Caco-2 (cell line): ENCODE measurements around the gene KCTD12. TPM values are rescaled to one million over a fixed set of nuclear protein-coding genes. Genes with fewer than 3 reads are reported as not detected.
A peak's percentile ranks its signal among the peaks of the same experiment; 100 is the strongest.
"Not testable (repeated sequence)": the region's sequence is repeated elsewhere in the genome, so short reads cannot be mapped to it uniquely, and the experiment has no call there.

Source experiments
- BruUV-seq: library from RNA; stranded (reverse); fragments of 400-500 nt; replicated peaks from 2 replicates; lab custom pipeline; 2021; lab: Mats Ljungman, UMichigan
- CTCF ChIA-PET: fragments of 300-600 bp; sonication (Branson Sonifier 250); formaldehyde crosslinking; loops from one replicate; lab custom pipeline; 2022; ENCODE audit warnings: antibody characterized with exemption; lab: Charles Lee
- POLR2A ChIA-PET: fragments of 300-600 bp; sonication (Branson Sonifier 250); formaldehyde crosslinking; loops from one replicate; lab custom pipeline; 2022; ENCODE audit warnings: antibody characterized with exemption; lab: Charles Lee
- DNase-seq, 2 experiments: peaks; one replicate each; pipeline versions ENCODE4 v3.0.0 to v3.0.0-alpha.2; 2020 to 2022
- H3K27me3 ChIP-seq: replicated peaks from 2 replicates; pipeline ENCODE4 v1.6.0; 2011; ENCODE audit warnings: low read length; ENCODE audit not compliant: control insufficient read depth, insufficient read depth
- H3K36me3 ChIP-seq: 2 replicates; pipeline ENCODE4 v1.5.1; 2011; ENCODE audit warnings: low read length; ENCODE audit not compliant: control insufficient read depth, insufficient read depth
- H3K4me1 ChIP-seq: fragments of 250-450 bp; sonication (Bioruptor Pico); 2 replicates; pipeline ENCODE4 v1.5.1; 2020; ENCODE audit warnings: mild to moderate bottlenecking
- H3K4me3 ChIP-seq: 2 replicates; pipeline ENCODE4 v1.5.1; 2011; ENCODE audit warnings: low read depth, mild to moderate bottlenecking, control low read depth, low read length
- H3K9me3 ChIP-seq: fragments of 250-450 bp; sonication (Bioruptor Pico); 2 replicates; pipeline ENCODE4 v1.5.1; 2020; ENCODE audit warnings: mild to moderate bottlenecking, moderate library complexity
- H3K27ac Mint-ChIP-seq: one replicate; pipeline ENCODE4 v1.8.0; 2022; ENCODE audit warnings: mixed read lengths; ENCODE audit not compliant: unreplicated experiment
- H3K27me3 Mint-ChIP-seq: one replicate; pipeline ENCODE4 v1.8.0; 2022; ENCODE audit warnings: mixed read lengths; ENCODE audit not compliant: insufficient read depth, unreplicated experiment
- H3K36me3 Mint-ChIP-seq: one replicate; pipeline ENCODE4 v1.8.0; 2022; ENCODE audit warnings: mild to moderate bottlenecking, mixed read lengths; ENCODE audit not compliant: insufficient read depth, unreplicated experiment
- H3K4me1 Mint-ChIP-seq: one replicate; pipeline ENCODE4 v1.8.0; 2022; ENCODE audit warnings: low read depth, mixed read lengths; ENCODE audit not compliant: unreplicated experiment
- H3K4me3 Mint-ChIP-seq: one replicate; pipeline ENCODE4 v1.8.0; 2022; ENCODE audit warnings: mild to moderate bottlenecking, moderate library complexity, mixed read lengths; ENCODE audit not compliant: unreplicated experiment
- H3K9me3 Mint-ChIP-seq: one replicate; pipeline ENCODE4 v1.8.0; 2022; ENCODE audit warnings: mixed read lengths; ENCODE audit not compliant: unreplicated experiment
- intact Hi-C: fragments of 100-400 bp; cut with micrococcal nuclease; formaldehyde crosslinking; loops from one replicate; pipeline ENCODE4 v1.10.0; 2022; ENCODE audit not compliant: unreplicated experiment
- total RNA-seq: library from RNA; stranded (reverse); gene quantifications from 2 replicates; pipeline ENCODE4 v1.2.3, GENCODE V29; 2022
- TF ChIP-seq, protein P1 (sequence below), 2 experiments: fragments of 200-600 bp in 1 of 2; IDR thresholded peaks; 1 replicate in 1 of 2; 2 replicates in 1 of 2; pipeline versions ENCODE4 v1.5.1 to v1.8.0; 2011 to 2022; ENCODE audit warnings: antibody characterized with exemption in 1 of 2, control low read depth in 1 of 2, inconsistent platforms in 1 of 2, low read depth in 1 of 2, low read length in 1 of 2, mild to moderate bottlenecking in 1 of 2, moderate library complexity in 1 of 2; ENCODE audit not compliant: insufficient read depth in 1 of 2, severe bottlenecking in 1 of 2, unreplicated experiment in 1 of 2

KCTD12 gene
- total RNA-seq, 1 experiment from 2014 or later, result 1.8 TPM

DNA sequence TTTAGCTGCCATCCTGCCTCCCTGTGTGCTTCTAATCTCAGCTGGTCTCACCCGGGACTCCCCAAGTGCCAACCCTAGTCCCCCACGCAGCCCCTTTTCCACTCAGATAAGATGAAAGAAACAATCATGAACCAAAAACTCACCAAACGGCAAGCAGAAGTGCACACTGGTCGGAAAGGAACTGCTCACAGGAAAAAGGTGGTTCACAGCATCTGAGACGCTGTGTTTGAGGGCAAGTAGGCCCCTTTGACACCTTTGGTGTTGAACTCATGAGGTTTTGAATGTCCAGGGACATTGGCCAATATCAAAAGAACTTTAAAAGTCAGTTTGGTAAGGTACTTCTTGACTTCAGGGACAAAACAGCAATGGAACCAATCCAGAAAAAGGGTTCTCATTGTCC lies 41.8 kb upstream of the KCTD12 start:
- no peak overlapping the region for H3K4me3 ChIP-seq
- no TSS peak for BruUV-seq
- CTCF ChIA-PET, result no interaction called here
- DNase-seq, result no peak
- H3K36me3 ChIP-seq, result no peaks in the 10 kb centered on the region
- H3K27ac Mint-ChIP-seq, result no peak overlapping the region
- peaks cover 3% of the 10 kb centered on the region for H3K27me3 Mint-ChIP-seq
- H3K27me3 ChIP-seq, result no peaks in the 10 kb centered on the region
- peaks cover 8% of the 10 kb centered on the region for H3K9me3 Mint-ChIP-seq
- H3K4me1 Mint-ChIP-seq, result peaks cover 6% of the 10 kb centered on the region
- TF ChIP-seq, protein P1, sequence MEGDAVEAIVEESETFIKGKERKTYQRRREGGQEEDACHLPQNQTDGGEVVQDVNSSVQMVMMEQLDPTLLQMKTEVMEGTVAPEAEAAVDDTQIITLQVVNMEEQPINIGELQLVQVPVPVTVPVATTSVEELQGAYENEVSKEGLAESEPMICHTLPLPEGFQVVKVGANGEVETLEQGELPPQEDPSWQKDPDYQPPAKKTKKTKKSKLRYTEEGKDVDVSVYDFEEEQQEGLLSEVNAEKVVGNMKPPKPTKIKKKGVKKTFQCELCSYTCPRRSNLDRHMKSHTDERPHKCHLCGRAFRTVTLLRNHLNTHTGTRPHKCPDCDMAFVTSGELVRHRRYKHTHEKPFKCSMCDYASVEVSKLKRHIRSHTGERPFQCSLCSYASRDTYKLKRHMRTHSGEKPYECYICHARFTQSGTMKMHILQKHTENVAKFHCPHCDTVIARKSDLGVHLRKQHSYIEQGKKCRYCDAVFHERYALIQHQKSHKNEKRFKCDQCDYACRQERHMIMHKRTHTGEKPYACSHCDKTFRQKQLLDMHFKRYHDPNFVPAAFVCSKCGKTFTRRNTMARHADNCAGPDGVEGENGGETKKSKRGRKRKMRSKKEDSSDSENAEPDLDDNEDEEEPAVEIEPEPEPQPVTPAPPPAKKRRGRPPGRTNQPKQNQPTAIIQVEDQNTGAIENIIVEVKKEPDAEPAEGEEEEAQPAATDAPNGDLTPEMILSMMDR (IDR thresholded peaks at IDR 0.05; ENCODE audit: insufficient read depth in 1 of 2, low read depth in 1 of 2, low read length in 1 of 2, severe bottlenecking in 1 of 2, unreplicated experiment in 1 of 2), result no peak
- no peak overlapping the region for H3K4me3 Mint-ChIP-seq
- H3K4me1 ChIP-seq, result no peaks in the 10 kb centered on the region
- H3K9me3 ChIP-seq, result peaks cover 6% of the 10 kb centered on the region; the same call in 1 of the 2 replicates
- no peaks in the 10 kb centered on the region for H3K36me3 Mint-ChIP-seq
- POLR2A ChIA-PET, result no interaction called here
- intact Hi-C loops, result no loop called here

DNA sequence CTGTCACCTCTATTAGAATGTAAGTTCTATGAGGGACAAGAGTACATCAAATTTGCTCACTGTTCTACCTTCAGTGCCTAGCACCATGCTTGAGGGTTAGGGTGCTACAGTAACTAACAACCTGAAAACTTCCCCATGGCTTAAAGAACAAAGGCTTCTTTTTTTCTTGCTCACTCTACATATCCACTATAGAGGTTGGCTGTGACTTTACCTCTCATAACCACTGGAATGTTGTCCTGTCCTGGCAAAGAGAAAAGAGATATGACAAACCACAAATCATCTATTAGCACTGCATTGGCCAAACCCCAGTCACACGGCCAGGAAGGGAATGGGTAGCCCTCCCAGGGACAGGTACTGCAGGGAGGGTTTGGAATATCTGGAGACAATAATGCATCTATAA lies 38.9 kb upstream of the KCTD12 start:
- TF ChIP-seq, protein P1 (IDR thresholded peaks at IDR 0.05; ENCODE audit: insufficient read depth in 1 of 2, low read depth in 1 of 2, low read length in 1 of 2, severe bottlenecking in 1 of 2, unreplicated experiment in 1 of 2), result no peak
- Histone ChIP-seq H3K4me3 (no peak overlapping the region), H3K9me3 (no peaks in the 10 kb centered on the region), H3K27me3 (no peaks in the 10 kb centered on the region), H3K36me3 (no peaks in the 10 kb centered on the region), H3K4me1 (no peaks in the 10 kb centered on the region)
- Mint-ChIP-seq H3K4me3 (no peak overlapping the region), H3K27ac (no peak overlapping the region), H3K4me1 (peaks cover 6% of the 10 kb centered on the region), H3K27me3 (peaks cover 3% of the 10 kb centered on the region), H3K36me3 (no peaks in the 10 kb centered on the region), H3K9me3 (peaks cover 5% of the 10 kb centered on the region)
- POLR2A ChIA-PET, result no interaction called here
- no peak for DNase-seq
- CTCF ChIA-PET, result no interaction called here
- no TSS peak for BruUV-seq
- intact Hi-C loops, result no loop called here

DNA sequence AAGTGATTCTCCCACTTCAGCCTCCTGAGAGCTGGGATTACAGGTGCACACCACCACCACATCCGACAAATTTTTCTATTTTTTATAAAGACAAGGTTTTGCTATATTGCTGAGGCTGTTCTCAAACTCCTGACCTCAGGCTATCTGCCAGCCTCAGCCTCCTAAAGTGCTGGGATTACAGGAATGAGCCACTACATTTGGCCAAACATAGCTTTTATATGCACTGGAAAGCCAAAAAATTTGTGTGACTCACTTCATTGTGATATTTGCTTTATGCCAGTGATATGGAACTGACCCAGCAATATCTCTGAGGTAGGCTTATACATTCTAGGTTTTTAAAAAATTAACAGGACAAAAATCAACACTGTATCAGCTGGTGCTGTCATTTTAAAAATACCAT lies 35.3 kb upstream of the KCTD12 start:
- no peaks in the 10 kb centered on the region for H3K27me3 ChIP-seq
- no peaks in the 10 kb centered on the region for H3K36me3 ChIP-seq
- Mint-ChIP-seq H3K4me1 (peaks cover 10% of the 10 kb centered on the region), H3K9me3 (peaks cover 22% of the 10 kb centered on the region), H3K4me3 (no peak overlapping the region), H3K27ac (no peak overlapping the region), H3K27me3 (peaks cover 3% of the 10 kb centered on the region), H3K36me3 (no peaks in the 10 kb centered on the region)
- TF ChIP-seq, protein P1 (IDR thresholded peaks at IDR 0.05; ENCODE audit: insufficient read depth in 1 of 2, low read depth in 1 of 2, low read length in 1 of 2, severe bottlenecking in 1 of 2, unreplicated experiment in 1 of 2), result no peak
- intact Hi-C loops, result no loop called here
- H3K4me1 ChIP-seq, result no peaks in the 10 kb centered on the region; the same call in 1 of the 2 replicates
- H3K9me3 ChIP-seq, result no peaks in the 10 kb centered on the region
- ChIA-PET POLR2A (no interaction called here), CTCF (no interaction called here)
- no peak for DNase-seq
- no peak overlapping the region for H3K4me3 ChIP-seq
- no TSS peak for BruUV-seq

- BruUV-seq, H3K4me3 ChIP-seq, POLR2A ChIA-PET, intact Hi-C loops, H3K36me3 ChIP-seq, H3K4me1 ChIP-seq, H3K4me3 Mint-ChIP-seq, H3K36me3 Mint-ChIP-seq, H3K4me1 Mint-ChIP-seq, H3K27me3 Mint-ChIP-seq, H3K27me3 ChIP-seq, CTCF ChIA-PET, H3K9me3 ChIP-seq: not testable (repeated sequence)
- Mint-ChIP-seq H3K9me3 (peaks cover 22% of the 10 kb centered on the region), H3K27ac (peak overlapping the region; percentile 51)
- DNase-seq, result peak; percentile 28 to 56
These were observed 31.7 kb upstream of the KCTD12 start for GRCh38 chr13:76917755-76918481.
